Suprapubic skin (tissue), 4 donors: Measurements from ENCODE around the gene GABRB3. TPM values are rescaled to one million over a fixed set of nuclear protein-coding genes. Genes with fewer than 3 reads are reported as not detected.

Experiments
- DNase-seq, 2 donors: peaks; one replicate each; pipeline ENCODE4 v3.0.0-alpha.2; 2019; ENCODE audit warnings: low spot score in 2 of 2
- H3K27ac ChIP-seq: fragments of 200-600 bp; sonication (generic); one replicate; pipeline ENCODE4 v1.5.1; 2019
- H3K27me3 ChIP-seq: fragments of 200-600 bp; sonication (generic); one replicate; pipeline ENCODE4 v1.5.1; 2019
- H3K36me3 ChIP-seq: fragments of 200-600 bp; sonication (generic); one replicate; pipeline ENCODE4 v1.5.1; 2019
- H3K4me1 ChIP-seq: fragments of 200-600 bp; sonication (generic); one replicate; pipeline ENCODE4 v1.5.1; 2019
- H3K4me3 ChIP-seq: fragments of 200-600 bp; sonication (generic); one replicate; pipeline ENCODE4 v1.5.1; 2019; ENCODE audit warnings: mild to moderate bottlenecking
- H3K9me3 ChIP-seq: fragments of 200-600 bp; sonication (generic); one replicate; pipeline ENCODE4 v1.5.1; 2019
- EP300 ChIP-seq: sonication (generic); formaldehyde crosslinking; IDR thresholded peaks from one replicate; pipeline ENCODE4 v1.6.1; 2017; ENCODE audit warnings: antibody characterized with exemption
- POLR2A ChIP-seq, 2 donors: fragments of 450-650 bp; IDR thresholded peaks; one replicate each; pipeline ENCODE4 v1.6.1; 2017; ENCODE audit warnings: antibody characterized with exemption in 2 of 2, mild to moderate bottlenecking in 2 of 2, moderate library complexity in 2 of 2
- POLR2AphosphoS5 ChIP-seq, 3 donors: sonication (generic); formaldehyde crosslinking; IDR thresholded peaks; one replicate each; pipeline ENCODE4 v1.6.1; 2017; ENCODE audit warnings: antibody characterized with exemption in 3 of 3
- WGBS: methylation state at CpG from one replicate; pipeline ENCODE4 v1.1.5; 2018; 5-methylcytosine and 5-hydroxymethylcytosine counted together
- total RNA-seq, 4 donors: library from RNA; depleted of rRNA; stranded (reverse); fragments of >200 nt; gene quantifications; one replicate each; pipeline ENCODE4 v1.1.0, GENCODE V29; 2016
- TF ChIP-seq, protein P1 (sequence below), 2 donors: fragments of 200-600 bp in 1 of 2; fragments of 450-650 bp in 1 of 2; sonication (generic) in 1 of 2; IDR thresholded peaks; one replicate each; pipeline ENCODE4 v1.5.1; 2016 to 2019; ENCODE audit warnings: antibody characterized with exemption in 2 of 2, mild to moderate bottlenecking in 1 of 2, moderate library complexity in 1 of 2

GABRB3 gene
- total RNA-seq, 4 donors from 2014 or later, result 0.48 to 4.8 (median 2.2) TPM

DNA sequence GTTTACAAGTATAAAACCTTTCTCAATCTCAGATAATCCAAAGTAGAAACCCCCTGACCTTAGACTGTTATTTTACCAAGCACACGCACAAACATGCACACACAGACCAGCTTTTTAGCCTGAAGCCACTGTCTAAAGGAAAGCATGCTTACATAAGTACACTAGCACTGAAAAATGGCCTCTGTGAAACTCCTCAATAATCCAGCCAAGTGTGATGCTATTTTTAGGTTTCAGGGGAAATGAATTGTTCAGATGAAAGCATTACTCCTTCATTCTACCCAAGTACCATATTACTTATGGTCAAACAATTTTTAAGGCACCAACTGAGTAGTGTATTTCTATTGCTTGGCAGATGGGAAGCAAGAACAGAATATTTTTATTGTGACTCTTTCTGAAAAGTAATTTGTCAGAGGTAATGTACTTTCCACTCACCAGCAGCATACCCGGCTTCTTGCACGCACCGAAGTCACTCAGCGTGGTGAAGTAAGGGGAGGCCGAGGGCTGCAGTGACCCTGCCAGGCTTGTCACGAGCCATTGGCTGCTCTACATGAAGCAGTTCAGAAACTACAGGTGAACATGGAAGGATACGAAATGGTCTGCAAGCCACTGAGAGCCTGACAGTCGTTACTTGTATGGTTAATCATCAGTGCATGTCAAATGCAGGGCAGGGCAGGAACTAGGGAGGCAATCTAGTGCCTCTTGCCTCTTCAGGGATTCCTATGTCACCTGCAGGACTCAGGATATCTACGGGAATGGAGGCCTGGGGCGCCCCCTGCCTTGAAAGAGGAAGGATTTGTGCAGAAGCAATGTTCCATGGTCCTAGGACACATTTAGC is 106.7 kb downstream of the GABRB3 start:
- TF ChIP-seq POLR2A (IDR thresholded peaks at IDR 0.05), result no peak
- TF ChIP-seq, protein P1, sequence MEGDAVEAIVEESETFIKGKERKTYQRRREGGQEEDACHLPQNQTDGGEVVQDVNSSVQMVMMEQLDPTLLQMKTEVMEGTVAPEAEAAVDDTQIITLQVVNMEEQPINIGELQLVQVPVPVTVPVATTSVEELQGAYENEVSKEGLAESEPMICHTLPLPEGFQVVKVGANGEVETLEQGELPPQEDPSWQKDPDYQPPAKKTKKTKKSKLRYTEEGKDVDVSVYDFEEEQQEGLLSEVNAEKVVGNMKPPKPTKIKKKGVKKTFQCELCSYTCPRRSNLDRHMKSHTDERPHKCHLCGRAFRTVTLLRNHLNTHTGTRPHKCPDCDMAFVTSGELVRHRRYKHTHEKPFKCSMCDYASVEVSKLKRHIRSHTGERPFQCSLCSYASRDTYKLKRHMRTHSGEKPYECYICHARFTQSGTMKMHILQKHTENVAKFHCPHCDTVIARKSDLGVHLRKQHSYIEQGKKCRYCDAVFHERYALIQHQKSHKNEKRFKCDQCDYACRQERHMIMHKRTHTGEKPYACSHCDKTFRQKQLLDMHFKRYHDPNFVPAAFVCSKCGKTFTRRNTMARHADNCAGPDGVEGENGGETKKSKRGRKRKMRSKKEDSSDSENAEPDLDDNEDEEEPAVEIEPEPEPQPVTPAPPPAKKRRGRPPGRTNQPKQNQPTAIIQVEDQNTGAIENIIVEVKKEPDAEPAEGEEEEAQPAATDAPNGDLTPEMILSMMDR (IDR thresholded peaks at IDR 0.05), result no peak
- no peak for TF ChIP-seq EP300
- Histone ChIP-seq H3K4me3 (no peak overlapping the region), H3K9me3 (no peaks in the 10 kb centered on the region), H3K4me1 (peaks cover 11% of the 10 kb centered on the region), H3K36me3 (no peaks in the 10 kb centered on the region), H3K27ac (no peak overlapping the region), H3K27me3 (no peaks in the 10 kb centered on the region)
- WGBS, result 72% methylated on average over 11 of the region's 11 CpGs
- DNase-seq, result no peak

DNA sequence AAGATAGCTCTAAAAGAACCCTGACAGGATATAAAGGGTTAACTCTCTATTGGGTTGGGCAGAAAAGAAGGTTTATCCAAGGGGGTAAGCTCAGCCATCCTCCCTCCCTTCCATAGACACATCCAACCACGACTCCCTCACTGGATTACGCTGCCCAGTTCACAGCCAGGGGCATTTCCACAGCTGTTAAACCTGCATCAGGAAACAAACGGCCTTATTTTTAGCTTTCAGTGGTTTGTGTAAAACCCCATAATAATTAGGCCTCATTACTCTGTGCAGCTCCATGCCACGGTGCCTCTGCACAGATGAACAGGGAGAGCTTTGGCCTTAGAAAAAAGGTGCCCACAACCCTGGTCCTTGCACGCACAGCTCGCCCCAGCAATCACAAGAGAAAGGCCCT is 110.6 kb downstream of the GABRB3 start:
- WGBS, result 47% methylated on average over 6 of the region's 6 CpGs
- no peak for TF ChIP-seq EP300

DNA sequence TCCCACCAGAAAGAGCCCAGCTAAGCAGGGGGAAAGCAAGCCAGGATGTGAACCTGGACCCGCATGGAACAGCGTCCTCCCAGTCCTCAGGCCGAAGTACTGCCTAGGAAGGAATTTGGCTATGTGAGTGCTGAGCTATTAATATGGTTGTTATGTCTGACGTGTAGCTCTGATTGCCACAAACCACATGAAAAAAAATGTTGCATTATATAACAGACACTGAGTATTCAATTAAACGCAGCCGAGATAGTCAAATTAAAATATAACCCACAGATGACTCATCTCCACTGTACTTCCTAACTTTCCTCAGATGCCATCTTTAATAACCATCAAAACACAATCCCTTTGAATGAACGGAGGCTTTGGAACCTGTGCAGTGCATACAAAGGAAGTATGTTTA is 111.1 kb downstream of the GABRB3 start:
- WGBS, result 28% methylated on average over 7 of the region's 7 CpGs
- no peaks in the 10 kb centered on the region for H3K36me3 ChIP-seq
- H3K27ac ChIP-seq, result no peak overlapping the region
- H3K27me3 ChIP-seq, result no peaks in the 10 kb centered on the region
- H3K4me3 ChIP-seq, result no peak overlapping the region
- H3K4me1 ChIP-seq, result peaks cover 4% of the 10 kb centered on the region
- TF ChIP-seq, protein P1 (IDR thresholded peaks at IDR 0.05), result no peak
- no peak for TF ChIP-seq EP300
- TF ChIP-seq POLR2AphosphoS5 (IDR thresholded peaks at IDR 0.05), result no peak
- DNase-seq, result no peak
- H3K9me3 ChIP-seq, result no peaks in the 10 kb centered on the region

More for the DNA sequence above, 110.6 kb downstream of the GABRB3 start:
- Histone ChIP-seq H3K4me3 (no peak overlapping the region), H3K36me3 (no peaks in the 10 kb centered on the region), H3K9me3 (no peaks in the 10 kb centered on the region), H3K27ac (no peak overlapping the region), H3K4me1 (peaks cover 9% of the 10 kb centered on the region), H3K27me3 (no peaks in the 10 kb centered on the region)
- no peak for DNase-seq

DNA sequence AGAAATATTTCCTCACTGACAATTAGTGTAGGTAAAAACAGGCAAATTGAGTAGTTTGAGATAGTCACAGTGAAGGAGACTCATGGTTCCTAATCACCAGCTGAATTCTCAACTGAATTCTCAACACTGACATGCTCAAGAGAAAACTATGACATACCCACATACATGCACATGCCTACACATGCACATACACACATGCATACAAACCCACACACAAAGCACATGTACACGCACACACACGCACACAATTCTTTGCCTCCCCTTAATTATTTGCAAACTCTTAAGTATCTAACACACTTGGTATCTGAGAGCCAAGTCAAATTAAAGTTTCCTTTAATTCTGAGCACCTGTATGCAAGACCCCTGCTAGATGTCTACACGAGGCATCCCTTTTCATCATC is 111.8 kb downstream of the GABRB3 start:
- Histone ChIP-seq H3K4me1 (peaks cover 4% of the 10 kb centered on the region), H3K36me3 (no peaks in the 10 kb centered on the region), H3K4me3 (no peak overlapping the region), H3K9me3 (no peaks in the 10 kb centered on the region), H3K27ac (no peak overlapping the region), H3K27me3 (no peaks in the 10 kb centered on the region)
- DNase-seq, result no peak
- TF ChIP-seq, protein P1 (IDR thresholded peaks at IDR 0.05), result no peak
- TF ChIP-seq POLR2AphosphoS5 (IDR thresholded peaks at IDR 0.05), result no peak
- TF ChIP-seq POLR2A (IDR thresholded peaks at IDR 0.05), result no peak
- TF ChIP-seq EP300, result no peak
- WGBS, result 72% methylated on average over 3 of the region's 3 CpGs

DNA sequence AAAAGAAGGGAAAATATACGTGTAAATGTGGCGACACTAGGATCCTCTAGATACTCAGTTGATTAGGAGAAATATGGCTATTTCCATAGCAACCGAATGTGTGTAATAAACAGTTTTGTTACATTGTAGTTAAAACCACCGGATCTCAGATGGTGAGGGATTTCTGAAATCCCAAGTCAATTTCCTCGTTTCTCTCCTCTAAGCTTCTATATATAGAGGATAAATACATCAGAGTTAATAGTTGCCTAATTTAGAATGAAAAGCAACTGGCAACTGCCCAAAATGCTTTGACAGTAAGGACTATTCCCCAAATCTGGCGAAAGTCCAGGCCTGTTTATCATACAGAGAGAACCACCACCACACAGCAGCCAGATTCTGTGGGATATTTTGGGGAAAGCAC is 112.6 kb downstream of the GABRB3 start:
- Histone ChIP-seq H3K27ac (no peak overlapping the region), H3K27me3 (no peaks in the 10 kb centered on the region), H3K9me3 (no peaks in the 10 kb centered on the region), H3K4me1 (peaks cover 4% of the 10 kb centered on the region), H3K4me3 (no peak overlapping the region), H3K36me3 (no peaks in the 10 kb centered on the region)
- TF ChIP-seq EP300, result no peak
- 63% methylated on average over 6 of the region's 6 CpGs for WGBS
- DNase-seq, result no peak

DNA sequence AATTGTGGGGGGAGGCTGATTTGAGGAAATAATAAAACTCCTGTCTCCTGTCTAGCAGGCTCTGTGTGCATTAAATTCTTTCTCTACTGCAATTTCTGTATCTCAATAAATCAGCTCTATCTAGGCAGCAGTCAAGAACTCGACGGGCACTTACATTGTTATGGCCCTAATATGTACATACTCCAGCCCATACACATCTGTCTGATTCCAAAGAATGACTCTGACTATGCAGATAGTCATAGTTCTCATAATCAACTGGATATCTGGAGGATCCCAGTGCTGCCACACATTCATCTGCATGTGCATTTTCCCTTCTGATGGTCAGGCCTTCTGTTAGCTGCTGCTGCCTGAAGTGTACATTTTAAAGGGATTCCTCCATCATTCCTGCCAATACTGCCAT is 114.6 kb downstream of the GABRB3 start:
- TF ChIP-seq, protein P1 (IDR thresholded peaks at IDR 0.05), result no peak
- no peak for TF ChIP-seq POLR2A (IDR thresholded peaks at IDR 0.05)
- no peak for TF ChIP-seq POLR2AphosphoS5 (IDR thresholded peaks at IDR 0.05)
- no peak for TF ChIP-seq EP300
- Histone ChIP-seq H3K36me3 (no peaks in the 10 kb centered on the region), H3K4me3 (no peak overlapping the region), H3K27me3 (no peaks in the 10 kb centered on the region), H3K4me1 (peaks cover 4% of the 10 kb centered on the region), H3K9me3 (peaks cover 7% of the 10 kb centered on the region), H3K27ac (no peak overlapping the region)
- 56% methylated on average over 2 of the region's 2 CpGs for WGBS
- DNase-seq, result no peak
